GM21367 (cell line): Measurements from ENCODE around the gene POLE.
A peak's percentile ranks its signal among the peaks of the same experiment; 100 is the strongest.
"Not testable (repeated sequence)": the region's sequence is repeated elsewhere in the genome, so short reads cannot be mapped to it uniquely, and the experiment has no call there.

Experiments used
- ATAC-seq: cut with Tn5 transposase; IDR thresholded peaks from one replicate; pipeline ENCODE4 v1.9.1; 2021; ENCODE audit not compliant: unreplicated experiment

POLE gene

DNA sequence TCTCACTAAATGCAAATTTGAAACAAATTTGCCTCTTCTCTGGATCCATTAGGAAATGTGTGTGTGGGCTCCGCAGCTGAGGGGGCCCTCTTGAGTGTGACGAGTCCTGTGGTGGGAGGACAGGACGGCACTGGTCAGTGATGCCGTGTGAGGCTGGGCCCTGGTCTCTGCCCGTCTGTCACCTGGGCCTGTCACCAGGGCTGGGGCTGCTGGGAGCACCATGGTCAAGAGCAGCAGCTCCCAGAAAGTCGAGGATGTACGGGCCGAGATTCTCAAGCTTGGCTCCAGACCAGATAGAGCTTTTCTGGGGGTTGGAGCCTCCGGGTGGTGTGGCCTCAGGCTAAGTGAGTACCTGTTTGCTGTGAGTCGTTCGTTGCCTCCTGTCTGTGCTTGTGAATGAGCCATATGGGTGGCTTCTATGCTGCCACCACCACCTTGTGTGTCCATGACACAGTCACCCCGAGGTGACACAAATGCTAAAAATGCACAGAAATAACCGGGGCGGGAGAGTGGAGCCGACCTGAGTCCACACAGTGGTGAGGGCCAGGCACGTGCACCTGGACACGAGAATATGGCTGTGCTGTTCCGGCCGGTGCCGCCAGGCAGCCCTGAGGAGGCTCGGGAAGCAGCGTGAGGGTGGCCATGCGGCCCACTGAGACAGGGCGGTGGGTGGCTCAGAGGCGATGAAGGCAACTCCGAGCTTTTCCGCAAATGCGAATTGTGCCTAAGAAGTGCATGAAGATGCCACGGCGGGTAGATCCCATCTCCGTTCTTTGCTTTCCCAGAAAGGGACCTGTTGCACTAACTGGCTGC is 32.2 kb upstream of the POLE start:
- no peak for ATAC-seq

DNA sequence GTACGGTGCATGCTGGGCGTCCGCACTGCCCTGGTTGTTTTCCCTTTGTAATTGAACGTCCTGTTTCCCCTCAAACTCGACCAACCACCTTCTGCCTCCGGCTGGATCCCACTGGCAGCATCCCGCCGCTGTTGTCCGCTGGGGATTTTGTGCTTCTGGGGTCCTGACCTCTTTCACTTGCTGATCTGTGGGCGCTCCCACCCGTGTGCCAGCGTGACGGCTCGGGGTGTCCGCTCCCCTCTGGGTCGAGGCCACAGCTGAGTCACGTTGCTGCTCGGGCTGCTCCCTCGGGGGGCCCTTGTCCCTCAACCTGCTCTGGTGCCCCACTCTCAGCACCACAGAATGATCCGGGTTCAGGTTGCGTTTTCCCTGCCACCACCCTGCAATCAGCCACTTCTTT is 31.5 kb upstream of the POLE start:
- no peak for ATAC-seq

DNA sequence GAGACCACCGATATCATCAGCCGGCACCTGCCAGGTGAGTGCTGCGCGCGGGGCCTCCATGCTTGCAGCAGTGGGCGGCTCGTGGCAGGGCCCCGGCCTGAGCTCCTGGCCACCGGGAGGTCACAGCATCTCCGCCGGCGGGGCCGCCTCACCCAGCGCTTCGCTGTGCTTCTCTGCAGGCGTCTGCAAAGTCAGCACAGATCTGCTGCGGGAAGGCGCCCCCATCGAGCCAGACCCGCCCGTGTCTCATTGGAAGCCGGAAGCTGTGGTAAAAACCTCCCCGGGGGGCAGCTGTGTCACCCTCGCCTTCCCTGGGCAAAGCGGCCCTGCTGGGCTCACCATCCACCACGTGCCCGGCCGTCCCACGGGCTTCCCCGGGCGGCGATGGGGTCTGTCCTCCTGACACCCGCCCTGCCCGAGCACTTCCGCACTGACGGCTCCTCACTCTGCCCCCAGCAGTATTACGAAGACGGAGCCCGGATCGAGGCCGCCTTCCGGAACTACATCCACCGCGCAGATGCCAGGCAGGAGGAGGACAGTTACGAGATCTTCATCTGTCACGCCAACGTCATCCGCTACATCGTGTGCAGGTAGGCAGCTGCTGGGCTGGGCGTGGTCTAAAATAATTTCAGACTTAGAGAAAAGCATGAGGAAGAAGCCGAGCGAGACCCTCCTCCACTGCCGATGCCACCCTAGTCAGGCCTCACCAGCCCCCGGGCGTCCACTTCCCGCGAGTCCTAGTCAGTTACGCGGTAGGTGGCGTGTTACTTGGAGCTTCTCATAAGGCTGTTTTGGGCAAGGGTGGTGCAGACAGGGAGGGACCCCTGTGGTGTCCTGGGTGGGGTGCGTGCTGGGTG is 30.6 kb upstream of the POLE start:
- no peak for ATAC-seq

GRCh38 chr12:132717011-132717410 is 29.9 kb upstream of the POLE start:
- no peak for ATAC-seq

DNA sequence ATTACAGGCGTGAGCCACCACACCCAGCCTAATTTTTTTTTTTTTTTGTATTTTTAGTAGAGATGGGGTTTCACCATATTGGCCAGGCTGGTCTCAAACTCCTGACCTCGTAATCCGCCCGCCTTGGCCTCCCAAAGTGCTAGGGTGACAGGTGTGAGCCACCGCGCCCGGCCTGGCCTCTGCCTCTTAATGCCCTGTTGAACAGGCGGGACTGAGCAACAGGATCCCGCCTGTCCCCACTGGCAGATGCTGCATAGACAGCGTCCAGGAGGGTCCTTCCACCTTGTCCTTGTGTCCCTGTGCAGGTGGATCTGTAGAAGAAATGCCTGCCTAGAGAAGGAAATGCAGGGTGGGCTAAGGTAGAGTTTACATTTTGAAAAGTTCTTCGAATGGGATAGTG is 29.2 kb upstream of the POLE start:
- no peak for ATAC-seq

DNA sequence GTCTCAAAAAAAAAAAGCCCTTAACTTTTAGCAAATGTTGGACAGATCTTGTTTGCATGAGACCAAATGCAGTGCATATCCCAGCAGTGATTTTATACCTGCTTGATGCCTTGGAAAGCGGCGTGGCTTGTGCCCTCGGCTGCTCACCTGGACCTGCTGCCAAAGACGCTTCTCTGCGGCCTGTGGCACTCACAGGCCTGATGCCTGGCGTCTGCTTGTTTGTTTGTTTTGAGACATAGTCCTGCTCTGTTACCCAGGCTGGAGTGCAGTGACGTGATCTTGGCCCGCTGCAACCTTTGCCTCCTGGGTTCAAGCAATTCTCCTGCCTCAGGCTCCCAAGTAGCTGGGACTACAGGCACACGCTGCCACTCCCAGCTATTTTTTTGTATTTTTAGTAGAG is 28.7 kb upstream of the POLE start:
- ATAC-seq, result no peak

- ATAC-seq, result no peak
These were observed 26.0 kb upstream of the POLE start for GRCh38 chr12:132713123-132713522.

DNA sequence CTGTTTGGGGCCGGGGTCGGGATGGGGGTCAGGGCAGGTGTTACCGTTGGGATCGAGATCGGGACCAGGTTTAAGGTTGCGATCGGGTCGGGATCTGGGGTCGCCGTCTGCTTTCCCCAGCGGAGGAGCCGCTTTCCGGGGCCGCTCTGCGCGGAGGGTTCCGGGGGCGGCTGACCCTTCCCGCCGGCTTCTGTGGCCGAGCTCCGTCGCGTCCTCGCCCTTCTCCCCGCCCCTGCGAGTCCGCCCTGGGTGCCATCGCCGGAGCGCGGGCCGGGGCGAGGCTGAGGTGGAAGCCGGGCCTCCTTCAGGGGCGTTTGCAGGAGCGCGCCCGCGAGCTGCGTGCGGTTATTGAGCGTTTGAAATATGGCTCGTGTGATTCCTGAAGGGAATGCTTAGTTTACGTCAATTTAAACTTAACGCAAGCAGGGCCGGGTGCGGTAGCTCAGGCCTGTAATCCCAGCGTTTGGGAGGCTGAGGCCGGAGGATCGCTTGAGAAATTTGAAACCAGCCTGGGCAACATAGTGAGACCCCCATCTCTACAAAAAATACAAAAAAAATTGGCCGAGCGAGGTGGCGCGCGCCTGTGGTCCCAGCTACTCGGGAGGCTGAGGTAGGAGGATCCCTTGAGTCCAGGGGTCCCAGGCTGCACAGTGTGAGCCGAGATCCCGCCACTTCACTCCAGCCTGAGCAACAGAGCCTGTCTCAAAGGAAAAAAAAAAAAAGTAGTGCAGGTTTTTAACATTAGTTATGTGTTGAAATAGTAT is 24.1 kb upstream of the POLE start:
- peak; percentile 7 for ATAC-seq

- peak; percentile 83 for ATAC-seq
These were observed 23.4 kb upstream of the POLE start, which contains the start of gene PGAM5 for GRCh38 chr12:132710405-132711079. Gene PGAM5 (plus strand): TSS chr12:132710842. CDS start chr12:132710877, 35 bp downstream.

GRCh38 chr12:132710043-132710404 is 22.9 kb upstream of the POLE start:
- peak; percentile 28 for ATAC-seq

DNA sequence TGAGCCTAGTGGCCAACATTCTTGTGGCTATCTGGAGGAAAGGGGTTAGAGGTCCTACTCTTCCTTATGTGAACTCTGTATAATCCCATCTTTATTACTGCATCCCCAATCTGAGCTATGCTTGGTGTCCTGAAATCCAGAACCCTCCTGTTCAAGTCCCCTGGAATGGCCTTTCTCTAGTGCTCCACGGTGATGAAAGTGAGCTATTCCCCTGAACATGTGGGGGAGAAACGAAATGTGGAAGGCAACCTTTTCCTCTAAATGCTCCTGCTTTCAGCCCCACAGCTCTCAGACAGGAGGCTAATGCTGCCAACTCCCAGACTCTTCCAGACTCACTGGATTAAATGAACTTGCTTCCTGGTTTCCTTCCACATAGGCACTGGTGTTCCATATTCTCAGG is 21.0 kb upstream of the POLE start:
- no peak for ATAC-seq

DNA sequence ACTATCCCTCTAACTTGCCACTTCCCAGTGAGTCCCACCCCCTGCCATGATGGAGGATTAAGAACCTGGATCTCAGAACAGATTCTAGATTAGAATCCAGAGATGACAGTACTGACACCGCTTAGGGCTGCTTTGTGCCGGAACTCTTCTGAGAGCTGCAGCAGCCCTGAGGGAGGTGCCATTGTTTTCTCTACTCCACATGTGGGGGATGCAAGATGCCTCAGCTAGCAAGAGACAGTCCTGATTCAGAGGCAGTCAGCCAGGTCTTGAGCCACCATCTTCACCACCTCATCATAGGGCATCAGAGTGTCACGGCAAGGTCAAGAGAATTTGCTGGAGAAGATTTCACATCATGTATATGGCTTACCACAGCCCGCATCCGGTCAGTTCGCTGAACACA is 20.1 kb upstream of the POLE start:
- ATAC-seq, result no peak

GRCh38 chr12:132703641-132704040 is 16.5 kb upstream of the POLE start:
- no peak for ATAC-seq

GRCh38 chr12:132702640-132703039 is 15.5 kb upstream of the POLE start:
- no peak for ATAC-seq

DNA sequence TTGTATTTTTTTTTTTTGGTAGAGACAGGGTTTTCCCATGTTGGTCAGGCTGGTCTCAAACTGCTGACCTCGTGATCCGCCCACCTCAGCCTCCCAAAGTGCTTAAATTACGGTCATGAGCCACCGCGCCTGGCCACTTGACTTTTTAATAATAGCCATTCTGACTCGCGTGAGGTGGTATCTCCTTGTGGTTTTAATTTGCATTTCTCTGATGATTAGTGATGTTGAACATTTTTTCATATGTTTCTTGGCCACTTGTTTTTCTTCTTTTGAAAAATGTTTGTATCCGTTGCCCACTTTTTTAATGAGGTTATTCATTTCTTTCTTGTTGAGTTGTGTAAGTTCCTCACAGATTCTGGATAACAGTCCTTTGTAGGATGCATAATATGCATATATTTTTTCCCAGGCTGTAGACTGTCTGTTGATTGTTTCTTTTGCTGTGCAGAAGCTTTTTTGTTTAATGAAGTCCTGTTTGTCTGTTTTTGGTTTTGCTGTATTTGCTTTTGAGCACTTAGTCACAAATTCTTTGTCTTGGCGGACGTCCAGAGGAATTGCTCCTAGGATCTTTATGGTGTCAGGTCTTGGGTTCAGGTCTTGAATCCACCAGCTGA is 13.2 kb upstream of the POLE start:
- ATAC-seq, result no peak

DNA sequence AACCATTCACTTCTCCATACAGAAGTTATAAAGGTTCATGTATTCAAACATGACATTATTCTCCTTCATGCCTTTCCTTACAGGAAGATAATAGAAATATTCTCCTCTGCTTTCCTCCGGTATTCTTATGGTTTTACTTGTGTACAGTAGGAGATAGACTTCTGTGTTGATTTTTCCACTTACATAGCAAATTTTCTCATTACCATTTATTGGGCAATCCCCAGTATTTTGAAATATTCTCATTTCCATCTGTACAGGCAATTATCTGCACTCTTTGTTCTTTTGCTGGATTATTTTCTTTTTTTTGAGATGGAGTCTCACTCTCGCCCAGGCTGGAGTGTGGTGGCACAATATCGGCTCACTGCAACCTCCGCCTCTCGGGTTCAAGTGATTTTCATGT is 11.2 kb upstream of the POLE start:
- ATAC-seq, result no peak

DNA sequence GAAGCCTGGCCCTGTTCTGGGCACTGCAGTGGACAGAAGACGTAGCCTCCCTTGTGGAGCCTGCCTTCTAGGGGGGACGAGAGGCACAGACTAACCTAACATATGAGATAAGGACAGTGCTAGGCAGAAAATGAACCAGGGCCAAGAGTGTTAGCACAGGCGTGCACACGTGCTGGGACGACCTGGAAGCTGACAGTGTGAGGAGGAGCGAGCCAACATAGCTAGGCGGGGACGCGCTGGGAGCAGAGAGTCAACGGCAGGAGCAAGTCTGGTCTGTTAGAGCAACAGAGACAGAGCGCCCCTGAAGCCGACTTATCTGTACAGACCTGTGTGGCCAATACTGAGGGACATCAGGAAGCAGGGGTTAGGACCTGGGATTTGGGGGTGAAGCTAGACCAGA is 8.3 kb upstream of the POLE start:
- no peak for ATAC-seq

GRCh38 chr12:132694888-132695287 is 7.7 kb upstream of the POLE start:
- not testable (repeated sequence) for ATAC-seq

DNA sequence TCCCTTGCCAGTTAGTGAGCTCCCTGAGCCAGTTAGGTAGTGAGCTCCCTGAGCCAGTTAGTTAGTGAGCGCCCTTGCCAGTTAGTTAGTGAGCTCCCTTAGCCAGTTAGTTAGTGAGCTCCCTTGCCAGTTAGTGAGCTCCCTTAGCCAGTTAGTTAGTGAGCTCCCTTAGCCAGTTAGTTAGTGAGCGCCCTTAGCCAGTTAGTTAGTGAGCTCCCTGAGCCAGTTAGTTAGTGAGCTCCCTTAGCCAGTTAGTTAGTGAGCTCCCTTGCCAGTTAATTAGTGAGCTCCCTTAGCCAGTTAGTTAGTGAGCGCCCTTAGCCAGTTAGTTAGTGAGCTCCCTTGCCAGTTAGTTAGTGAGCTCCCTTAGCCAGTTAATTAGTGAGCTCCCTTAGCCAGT is 4.9 kb upstream of the POLE start:
- not testable (repeated sequence) for ATAC-seq

DNA sequence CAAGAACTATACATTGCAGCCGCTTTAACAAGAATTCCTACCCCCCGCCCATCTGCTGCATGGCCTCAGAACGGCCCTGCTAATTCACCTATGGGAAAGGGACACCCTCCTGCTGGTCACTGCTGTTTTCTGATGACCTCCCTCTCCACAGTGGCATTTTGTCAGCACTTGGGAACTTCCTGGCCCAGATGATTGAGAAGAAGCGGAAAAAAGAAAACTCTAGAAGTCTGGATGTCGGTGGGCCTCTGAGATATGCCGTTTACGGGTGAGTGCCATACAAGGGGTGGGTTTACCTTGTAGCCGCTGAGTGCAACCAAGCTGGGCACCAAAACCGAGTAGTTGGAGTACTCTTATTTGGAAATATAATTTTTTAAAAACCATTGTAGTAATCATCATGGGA is 3.0 kb upstream of the POLE start:
- ATAC-seq, result no peak

- no peak for ATAC-seq
These were observed 2.1 kb upstream of the POLE start for GRCh38 chr12:132689227-132689626.
